ENCODE results near the gene KCNK15.

KCNK15 gene

DNA sequence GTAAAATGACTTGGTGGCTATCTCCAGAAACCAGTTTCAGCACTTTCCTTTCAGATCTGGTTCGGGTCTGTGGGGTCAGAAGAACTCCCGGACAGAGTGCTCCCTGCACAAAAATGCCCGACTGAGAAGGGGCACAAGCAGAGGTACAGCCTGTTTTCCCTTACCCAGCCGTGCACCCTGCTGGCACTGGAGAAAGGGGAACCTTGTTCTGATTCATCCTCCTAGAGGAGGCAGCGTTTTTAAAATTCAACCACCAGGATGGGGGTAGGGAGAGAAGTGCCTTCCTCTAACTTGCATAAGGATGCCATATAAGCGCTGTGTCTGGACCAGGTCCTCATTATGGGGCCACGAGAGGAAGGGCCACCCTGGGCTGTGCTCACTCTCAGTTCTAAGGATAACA, 47.1 kb downstream of the KCNK15 start:
- DNase-seq, result no peak

- no peak for DNase-seq
These were observed 50.2 kb downstream of the KCNK15 start for GRCh38 chr20:44795836-44796235.

- DNase-seq, result no peak
These were observed 50.6 kb downstream of the KCNK15 start for GRCh38 chr20:44796311-44796710.

DNA sequence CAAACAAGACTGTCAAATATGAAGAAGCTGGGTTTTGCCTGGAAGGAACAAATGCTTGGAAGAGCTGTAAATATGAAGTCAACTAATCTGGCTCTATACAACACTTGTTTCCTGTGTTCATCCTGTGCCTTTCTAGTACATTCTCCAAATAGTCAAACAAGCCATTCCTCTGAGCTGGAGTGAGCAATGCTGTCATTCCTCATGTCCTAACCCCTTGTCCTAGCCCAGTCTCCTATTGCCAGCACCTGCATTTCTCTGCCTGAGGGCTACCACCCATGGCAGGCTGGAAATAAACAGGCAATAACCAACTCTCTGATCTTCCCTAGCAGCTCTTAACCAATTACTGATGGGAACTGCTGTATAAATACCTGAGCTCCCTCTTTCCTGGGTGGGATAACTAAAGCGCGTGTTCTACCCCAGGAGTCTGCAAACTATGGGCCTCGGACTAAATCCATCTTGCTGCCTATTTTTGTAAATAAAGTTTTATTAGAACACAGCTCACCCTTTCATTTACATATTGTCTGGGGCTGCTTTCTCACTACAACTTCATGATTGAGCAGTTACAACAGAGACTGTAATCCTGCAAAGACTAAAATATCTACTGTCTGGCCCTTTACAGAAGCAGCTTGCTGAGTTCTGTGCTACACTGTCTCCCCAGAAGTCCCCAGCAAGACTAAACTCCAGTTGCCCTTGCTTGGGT, 51.2 kb downstream of the KCNK15 start:
- DNase-seq, result no peak

DNA sequence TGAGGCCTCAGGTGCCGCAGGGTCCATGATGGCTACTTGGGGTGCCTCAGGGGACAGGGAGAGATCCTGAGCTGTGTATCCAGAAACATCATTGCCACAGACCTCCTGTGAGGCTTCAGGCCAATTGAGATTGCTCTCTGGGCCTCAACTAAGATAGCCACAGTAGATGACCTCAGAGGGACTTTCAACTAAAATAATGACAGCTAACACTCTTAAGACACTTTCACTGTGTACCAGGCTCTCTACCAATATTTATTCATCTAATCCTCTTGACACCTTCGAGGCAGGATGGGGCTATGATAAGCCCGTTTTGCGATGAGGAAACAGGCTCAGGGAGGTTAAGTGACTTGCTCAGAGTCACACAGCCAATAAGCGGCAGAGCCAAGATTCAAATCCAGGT, 54.0 kb downstream of the KCNK15 start:
- no peak for DNase-seq

DNA sequence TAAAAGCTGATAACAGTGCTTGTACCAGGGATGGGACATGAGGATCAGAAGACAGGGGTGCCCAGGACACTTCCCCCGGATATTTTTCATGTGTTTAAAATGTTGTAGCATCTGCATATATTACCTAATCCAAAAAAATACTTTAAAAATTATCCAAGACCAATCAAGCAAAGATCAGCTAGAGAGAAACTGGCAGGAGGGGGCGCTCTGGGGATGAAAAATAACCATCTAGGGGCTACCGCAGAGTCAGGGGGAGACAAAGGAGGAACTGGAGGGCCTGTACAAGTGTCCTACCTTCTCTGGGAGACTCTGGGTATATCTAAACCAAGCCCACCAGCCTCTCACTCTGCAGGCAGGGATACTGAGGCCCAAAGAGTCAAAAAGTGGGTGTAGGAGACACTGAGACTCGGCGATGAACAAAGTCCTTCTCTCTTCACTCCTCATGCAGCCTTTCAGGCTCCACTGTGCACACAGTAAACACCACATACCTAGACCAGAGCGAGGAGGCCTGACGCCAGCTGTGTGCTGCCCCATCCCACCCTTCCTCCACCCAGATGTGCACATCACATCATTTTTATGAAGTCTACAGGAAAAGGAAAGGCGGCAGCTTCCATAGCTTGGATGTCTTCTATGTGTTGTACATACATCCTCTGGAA, 54.9 kb downstream of the KCNK15 start:
- DNase-seq, result peak; percentile 26
